ENCODE measurements around the gene RHBG.

RHBG gene

DNA sequence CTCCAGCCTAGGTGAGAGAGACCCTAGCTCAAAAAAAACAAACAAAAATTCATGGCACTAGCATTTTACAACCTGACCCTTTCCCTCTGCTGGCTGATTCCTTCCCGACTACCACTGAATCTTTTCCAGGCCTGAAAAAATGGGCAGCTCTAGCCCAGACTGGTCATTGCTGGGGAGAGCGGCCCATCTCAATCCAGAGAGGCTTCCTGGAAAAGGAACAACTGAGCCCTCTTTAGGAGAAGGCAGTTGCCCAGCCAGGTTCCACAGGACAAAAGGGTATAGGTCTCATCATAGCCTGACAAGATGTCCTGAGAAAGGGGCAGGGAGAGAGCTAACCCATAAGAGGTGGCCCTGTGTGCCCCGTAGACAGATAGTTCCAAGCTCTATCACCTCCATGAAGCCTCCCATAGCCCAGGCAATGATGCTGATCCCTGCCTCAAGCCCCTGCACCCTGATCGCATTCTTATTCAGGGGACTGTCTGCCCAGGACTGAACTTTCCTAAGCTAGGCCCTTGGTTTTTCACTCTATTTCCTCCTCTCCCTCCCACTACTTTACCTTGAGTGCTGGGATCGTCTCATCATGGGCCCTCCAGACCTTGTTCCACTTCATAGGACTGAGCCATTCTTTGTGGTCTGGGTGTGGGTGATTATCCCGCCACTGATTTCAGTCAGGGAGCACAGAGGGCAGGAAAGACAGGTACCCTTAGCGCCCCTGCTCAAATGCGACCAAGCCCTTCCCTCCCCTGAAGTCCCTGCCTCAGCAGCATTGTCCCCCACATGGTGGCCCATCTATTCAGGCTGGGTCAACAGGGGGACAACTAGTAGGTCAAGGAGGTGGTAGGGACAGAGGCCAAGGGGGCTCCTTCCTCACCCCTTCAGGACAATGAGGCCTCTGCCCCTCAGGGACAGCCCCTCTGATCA lies 18.2 kb downstream of the RHBG start:
- DNase-seq (ENCODE audit: low read depth), result no peak

DNA sequence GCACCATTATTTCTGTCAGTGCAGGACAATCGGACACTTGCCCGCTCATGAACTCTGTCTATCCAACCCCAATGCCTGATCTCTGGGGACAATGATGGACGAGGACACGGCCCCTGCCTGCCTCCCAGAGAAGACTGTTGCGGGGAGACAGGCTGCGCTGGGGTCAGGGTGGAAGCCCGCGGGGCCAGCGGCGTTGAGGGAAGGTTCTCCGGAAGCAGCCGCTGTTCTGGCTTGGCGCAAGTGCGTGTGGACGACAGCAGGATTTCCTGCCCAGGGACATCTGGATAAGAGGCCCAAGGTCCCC lies 18.8 kb downstream of the RHBG start:
- no peak for DNase-seq (ENCODE audit: low read depth)

DNA sequence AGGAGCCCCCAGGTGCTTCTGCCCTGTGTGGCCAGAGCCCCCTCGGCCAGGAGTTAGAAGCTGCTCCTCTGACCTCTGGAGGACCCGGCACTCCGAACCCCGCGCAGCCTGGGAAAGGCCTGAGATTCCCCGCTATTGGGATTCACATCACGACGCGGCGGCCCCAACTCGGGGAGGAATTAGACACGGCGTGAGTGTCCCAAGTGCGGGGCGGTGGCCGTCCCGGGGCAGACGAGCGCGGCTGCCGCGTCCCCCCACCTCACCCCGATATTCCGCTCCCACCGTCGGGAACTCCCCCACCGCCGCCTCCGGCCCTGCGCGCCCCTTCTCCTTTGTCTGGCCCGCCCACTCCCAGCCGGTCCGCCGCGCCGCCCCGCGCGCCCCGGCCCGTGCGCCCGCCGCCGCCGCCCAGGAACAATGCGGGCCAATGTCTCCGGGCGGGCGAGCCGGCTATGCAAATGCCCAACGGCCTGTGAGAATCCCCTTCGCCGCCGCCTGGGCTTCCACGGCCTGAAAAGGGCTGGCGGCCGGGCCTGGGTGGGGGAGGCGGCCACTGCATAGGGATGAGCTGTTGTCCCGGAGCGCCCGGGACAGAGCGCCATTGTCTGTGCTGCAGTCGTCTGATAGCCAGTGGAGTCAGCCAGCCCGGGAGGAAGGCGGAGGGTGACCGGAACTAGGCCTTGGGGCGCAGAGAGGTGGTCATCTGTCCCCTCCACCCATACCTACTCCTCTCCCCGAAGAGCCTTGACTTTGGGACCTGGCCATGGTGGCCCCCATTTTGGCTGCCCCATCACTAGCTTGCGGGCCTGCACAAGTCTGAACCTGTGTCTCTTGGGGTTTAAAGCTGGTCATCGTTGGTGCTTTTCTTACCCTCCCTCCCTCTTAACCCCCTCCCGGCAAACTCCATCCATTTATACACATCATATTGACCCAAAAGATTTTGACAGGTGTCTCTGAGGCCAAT lies 19.4 kb downstream of the RHBG start:
- DNase-seq (ENCODE audit: low read depth), result no peak

DNA sequence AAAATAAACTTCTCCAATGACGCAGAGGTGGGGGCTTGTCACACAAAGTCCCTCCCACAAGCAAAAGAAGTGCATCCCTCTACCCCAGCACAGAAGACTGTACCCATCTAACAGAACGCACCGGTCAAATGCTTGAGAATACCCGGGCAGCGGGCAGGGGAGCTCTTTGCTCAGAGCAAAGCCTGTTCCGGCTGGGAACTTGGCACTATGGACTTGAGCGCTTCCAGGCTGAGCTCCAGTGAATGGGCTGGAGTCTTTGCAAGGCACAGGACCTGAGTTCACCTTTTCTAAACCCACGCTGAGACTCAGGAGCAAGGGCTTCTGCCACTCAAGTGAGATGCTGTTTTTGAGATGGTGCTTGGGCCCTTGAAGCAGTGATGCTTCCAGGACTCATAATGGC lies 20.3 kb downstream of the RHBG start:
- DNase-seq (ENCODE audit: low read depth), result no peak

DNA sequence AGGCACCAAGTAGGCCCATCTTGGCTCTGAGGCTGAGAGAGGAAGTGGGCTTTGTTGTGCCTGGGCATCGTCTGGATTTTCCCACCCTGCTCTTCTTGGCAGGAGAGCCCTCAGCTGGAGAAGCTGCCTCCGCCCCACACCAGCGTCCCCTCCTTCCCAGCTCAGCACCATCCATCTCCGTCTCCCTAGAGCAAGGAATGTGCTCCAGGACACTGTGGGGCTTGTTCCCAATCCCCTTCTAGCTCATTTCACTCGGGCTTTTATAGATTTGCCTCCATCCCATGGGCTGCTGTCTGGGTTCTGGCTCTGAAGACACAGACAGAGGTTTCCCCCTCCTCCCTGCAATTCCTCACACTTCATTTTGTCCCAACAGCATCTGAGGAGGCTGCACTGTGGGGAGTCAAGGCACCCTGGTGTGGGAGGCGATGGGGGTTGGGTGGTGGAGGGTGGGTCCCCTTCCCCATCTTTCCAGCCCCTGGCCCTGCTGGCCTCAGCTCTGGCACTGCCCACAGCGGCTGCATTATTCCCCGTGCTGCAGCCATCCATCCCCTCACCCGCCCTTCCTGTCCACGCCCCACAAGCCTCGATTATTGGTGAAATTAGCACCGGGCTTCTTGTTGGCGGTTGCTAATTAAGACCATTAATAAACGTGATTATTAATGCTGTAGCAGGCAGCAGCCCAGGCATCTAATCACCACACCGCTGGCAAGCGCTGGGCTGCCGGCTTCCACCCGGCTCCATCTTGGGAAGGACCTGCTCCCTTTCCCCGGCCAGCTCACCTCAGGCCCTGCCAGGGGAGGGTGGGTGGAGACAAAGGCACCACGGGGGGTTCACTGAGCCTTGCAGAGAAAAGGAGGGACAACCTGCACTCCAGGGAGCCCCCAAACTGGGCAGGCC lies 21.7 kb downstream of the RHBG start:
- DNase-seq (ENCODE audit: low read depth), result no peak

DNA sequence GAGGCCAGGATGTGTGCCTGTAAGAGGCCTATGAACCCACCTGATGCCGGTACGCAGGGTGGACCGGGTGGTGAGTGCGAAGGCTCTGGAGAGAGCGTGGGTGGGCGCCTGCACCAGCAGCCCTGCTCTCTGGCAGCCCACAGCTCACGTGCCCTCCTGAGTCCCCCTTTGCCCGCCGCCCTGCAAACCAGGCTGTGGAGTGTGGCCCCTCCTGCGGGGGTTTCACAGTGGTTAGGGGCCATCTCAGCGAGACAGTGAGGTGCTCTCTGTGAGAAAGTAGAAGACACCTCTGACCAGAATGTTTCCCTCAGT lies 22.3 kb downstream of the RHBG start:
- no peak for DNase-seq (ENCODE audit: low read depth)

DNA sequence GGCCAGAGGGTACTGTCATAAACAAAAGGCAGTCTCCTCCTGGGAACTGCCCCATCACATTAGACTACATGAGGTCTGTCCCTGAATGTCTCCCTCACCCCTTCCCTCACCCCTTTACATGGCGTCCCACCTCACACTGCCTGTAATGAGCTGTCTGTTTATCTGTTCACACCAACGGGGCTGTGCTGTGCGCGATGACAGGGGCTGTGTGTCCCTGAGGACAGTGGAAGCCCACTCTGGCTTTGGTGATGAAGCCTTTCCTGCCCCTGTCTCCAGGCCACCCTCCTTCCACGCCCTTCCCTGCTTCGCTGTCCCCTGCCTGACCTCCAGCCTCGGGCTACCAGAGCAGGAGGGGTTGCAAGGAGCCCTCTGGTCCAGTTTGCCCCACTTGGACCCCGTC lies 22.7 kb downstream of the RHBG start:
- DNase-seq (ENCODE audit: low read depth), result no peak

DNA sequence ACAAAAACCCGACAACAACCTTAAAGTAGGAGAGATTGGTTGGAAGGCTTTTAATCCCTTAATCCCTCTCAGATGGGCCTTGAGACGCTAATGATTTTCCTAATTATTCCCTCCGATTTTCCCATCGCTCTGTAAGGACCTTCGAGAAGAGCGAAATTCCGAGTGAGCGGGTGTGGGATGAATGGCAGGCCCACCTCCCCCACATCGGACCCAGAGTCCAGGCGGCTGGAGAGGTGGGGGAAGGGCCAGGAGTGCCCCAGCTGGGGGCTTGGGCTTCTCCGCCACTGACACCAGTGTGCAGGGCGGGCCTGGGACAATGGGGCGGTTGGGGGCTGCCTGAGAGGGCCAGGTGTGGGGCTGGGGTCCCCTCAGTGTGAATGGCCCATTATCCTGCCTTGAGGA lies 23.4 kb downstream of the RHBG start:
- no peak for DNase-seq (ENCODE audit: low read depth)

DNA sequence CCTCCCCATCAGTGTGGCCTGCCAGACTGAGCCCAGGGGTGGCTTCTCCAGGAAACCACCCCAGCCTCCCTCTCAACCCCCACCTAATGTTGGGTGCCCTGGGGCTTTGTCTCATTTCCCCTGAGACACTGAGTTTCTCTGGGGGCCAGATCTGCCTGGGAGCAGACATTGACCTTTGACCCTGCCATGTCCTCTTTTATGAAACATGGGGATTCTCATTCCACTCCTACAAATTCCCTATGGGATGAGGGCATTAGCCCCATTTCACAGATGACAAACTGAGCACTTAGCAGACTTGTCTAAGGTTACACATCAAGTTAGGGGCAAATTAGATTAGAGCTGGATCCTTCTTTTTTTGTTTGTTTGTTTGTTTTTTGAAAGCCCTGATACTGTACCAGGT lies 24.1 kb downstream of the RHBG start:
- DNase-seq (ENCODE audit: low read depth), result no peak

DNA sequence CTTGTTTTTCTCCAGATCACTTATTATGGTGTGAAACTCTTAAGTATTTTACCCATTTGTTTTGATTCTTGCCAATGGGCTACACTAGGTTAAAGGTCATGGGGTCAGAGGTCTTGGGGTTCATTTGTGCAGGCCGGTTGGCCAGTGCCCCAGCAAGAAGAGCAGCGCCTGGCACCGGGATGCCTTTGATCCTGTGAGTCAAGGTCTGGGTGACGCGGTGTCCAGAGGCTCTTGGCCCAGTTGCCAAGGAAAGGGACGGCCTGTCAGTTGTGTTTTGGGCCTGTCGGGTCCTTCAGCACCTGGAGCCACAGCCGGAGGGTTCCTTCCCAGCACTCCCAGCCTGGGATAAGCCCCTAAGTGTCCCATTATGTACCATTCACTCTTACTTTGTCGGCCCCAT lies 25.1 kb downstream of the RHBG start:
- no peak for DNase-seq (ENCODE audit: low read depth)

DNA sequence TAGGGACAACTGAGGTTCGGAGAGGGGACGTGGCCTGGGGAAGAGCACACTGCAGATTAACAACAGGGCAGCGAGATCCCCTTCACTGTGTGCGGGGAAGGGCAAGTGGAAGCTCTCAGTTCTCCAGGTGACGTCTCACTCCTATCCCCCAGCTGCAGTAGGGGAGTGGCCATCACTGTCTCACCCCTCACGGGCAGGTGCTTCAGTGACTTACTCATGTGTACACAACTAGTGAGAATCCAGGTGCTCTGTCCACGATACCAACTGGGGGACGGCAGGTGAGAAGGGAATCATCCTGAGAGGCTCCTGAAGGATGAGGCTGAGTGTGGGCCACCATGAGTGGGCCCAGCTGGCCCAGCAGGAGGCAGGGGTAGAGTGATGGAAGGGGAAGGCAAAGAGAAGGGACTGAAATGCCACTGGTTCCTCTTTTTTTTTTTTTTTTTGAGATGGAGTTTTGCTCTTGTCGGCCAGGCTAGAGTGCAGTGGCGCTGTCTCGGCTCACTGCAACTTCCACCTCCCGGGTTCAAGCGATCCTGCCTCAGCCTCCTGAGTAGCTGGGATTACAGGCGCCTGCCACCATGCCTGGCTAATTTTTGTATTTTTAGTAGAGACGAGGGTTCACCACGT lies 25.9 kb downstream of the RHBG start:
- no peak for DNase-seq (ENCODE audit: low read depth)

DNA sequence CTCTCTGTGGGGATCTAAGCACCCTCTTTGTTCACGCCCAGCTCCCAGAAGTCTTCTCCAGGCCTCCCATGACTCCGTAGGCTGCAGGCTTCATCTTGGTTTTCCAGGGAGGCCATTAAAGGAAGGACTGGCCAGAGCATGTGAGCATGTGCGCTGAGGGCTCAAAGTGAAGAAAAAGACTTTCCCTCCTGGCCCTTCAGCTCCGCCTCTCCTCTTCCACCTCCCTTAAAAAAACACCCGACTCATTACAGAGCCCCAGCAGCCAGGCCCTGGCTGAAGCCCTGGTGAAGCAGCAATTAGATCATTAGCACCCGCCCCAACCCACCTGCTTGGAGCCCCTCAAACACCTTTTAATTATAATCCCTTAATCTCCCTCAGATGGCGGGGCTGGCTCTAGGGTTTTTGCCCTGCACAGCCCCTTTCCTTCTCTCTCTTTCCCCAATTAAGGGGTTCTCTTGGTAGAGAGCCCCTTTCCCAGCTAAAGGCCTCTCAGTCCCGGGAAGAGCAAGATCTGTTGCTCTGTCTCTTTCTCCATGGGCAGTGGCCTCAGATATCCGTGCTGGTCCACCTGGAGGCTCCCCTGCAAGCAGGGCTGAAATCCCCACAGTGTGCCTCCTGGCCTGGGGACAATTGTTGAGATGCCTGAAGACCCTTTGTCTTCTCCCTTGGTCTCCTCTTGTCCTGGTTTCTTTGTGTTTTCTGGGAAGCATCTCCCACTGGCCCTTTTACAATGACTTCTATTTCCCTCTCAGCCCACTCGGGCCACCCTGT lies 30.5 kb downstream of the RHBG start:
- no peak for DNase-seq (ENCODE audit: low read depth)

DNA sequence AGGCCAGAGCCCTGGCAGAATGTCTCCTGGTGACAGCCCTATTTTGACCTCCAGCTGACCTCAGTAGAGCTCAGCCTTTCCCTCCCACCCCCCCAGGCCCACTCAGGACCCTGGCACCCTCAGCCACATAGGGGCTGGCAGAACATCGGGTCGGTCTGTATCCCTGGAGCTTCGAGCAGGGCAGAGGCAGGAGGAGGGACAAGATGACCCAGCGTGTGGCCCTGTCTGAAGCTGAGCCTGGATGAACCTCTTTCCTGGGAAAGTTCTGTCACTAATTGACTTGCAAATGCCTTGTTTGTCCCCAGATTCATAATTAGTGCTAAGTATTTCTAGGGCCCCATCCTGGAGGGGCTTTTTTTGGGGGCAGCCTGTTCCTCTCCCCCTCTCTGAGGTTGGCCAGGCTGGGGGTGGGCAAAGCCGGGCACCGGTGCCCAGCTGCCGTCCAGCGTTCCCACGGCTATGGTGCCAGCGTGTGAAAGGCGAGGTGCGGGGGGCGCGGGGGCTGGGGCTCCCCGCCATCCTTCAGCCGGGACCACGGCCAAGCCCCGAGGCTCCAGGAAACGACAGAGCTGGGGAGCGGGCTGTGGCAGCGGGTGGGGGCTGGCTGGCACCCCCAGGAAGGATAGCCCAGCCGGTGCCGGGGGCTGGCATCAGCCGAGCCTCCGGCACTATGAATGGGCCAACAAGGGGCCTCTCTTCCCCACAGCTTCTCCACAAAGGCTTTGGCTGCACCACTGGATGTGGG lies 31.4 kb downstream of the RHBG start:
- DNase-seq (ENCODE audit: low read depth), result no peak

DNA sequence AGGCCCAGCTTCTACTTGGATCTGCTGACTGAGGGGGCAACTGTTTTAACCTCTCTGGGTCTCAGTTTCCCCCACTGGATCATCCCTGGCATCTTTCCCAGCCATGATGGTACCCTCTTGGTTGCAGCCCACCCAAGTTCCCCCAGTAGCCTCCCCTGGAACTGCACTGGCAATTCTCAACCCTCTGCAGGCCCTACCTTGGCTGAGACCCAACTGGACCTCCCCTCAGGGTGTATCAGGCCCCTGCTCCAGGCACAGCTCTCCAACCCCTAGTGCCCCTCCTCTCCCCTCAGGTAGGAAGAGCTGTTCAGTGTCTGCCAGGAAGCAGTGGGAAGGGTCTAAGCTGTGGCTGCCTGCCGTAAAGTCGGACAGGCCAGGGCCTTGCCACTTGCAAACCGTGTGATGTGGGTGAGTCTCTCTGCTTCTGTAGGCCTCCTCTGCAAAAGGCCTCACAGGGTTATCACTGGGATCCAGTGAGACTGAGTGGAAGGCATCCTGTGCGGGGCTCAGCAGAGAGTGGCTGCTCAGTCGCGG lies 32.1 kb downstream of the RHBG start:
- DNase-seq (ENCODE audit: low read depth), result no peak

DNA sequence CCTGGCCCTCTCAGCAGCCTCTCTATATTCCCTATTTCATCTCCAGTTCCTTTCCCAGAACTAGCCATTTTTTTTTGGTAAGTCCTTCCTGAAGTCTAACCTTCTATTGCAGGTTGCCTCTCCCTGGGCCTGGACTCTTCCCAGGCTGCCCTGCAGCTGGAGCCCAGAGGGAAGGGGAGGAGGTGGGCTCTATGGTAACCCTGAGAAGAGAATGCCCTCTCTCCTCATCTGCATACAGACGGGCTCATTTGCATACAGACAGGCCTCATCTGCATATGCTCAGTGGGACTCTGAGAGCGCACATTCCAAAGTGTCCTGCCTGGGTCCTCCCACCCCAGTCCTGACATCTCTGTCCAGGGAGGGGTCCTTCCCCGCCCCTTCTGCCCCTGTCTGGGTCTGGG lies 32.7 kb downstream of the RHBG start:
- DNase-seq (ENCODE audit: low read depth), result no peak

DNA sequence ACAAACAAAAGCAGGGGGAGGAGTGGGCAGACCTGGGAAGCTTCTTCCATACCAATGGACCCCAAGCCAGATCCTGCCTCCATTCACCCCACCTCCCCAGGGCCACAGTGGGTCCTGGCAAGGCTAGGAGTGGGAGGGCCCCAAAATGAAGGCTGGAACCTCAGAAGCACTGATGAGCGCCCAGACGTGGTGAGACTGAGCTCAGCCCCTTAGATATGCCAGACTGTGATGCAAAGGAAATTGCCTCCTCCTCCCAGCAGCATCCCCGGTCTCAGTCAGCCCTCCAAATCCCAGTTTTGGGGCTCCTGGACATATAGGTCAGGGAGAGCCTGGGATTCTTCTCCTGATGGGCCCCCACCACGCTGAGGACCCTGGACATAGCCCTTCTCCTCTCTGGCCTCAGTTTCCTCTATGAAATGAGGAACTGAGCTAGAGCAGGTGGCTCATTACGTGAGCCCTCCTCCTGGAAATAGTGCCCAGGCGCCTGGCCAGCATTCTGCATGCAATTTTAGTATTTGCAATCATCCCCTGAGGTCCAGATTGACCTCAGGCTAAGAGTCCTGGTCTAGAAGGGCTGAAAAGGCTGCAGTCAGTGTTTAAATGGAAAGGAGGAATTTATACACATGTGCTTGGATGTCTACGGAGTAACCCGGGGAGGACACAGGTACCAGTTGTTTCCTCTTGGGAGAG lies 33.5 kb downstream of the RHBG start:
- no peak for DNase-seq (ENCODE audit: low read depth)

DNA sequence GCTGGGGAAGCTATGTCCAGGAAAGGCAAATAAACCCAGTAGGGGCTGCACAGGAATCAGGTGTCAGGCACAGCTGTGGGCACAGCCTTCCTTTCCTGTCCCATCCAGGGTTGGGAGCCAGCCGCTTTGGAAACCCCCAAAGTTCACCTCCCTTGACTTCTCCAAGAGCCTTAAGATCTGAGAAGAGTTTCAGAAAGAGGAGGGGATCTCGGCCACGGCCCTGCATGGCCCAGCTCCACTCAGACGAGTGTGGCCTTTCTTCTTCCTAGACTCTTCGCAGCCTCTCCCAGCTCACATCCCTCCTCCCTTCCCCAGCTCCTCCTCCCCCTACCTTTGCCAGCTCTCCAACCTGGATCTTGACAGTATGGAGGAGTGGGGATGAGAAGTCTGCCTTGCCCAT lies 36.7 kb downstream of the RHBG start:
- no peak for DNase-seq (ENCODE audit: low read depth)

DNA sequence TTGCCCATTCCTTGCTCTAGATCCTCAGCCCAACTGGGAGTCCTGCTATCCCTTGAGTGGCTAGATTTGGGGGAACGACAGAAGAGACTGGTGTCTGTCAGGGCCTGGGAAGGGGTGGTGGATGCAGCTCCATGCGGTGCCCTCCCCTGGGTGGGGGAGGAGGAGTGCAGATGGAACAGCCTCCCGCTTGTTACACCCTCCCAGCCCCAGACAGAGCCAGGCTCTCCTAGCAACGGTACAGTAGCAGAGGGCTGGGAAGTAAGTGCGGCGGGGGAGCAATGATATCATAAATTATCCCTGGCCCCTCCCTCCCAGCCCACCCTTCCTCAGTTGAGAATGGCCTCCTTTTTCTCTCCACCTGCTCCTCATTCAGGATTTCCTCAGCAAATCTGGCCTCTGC lies 37.2 kb downstream of the RHBG start:
- DNase-seq (ENCODE audit: low read depth), result no peak

DNA sequence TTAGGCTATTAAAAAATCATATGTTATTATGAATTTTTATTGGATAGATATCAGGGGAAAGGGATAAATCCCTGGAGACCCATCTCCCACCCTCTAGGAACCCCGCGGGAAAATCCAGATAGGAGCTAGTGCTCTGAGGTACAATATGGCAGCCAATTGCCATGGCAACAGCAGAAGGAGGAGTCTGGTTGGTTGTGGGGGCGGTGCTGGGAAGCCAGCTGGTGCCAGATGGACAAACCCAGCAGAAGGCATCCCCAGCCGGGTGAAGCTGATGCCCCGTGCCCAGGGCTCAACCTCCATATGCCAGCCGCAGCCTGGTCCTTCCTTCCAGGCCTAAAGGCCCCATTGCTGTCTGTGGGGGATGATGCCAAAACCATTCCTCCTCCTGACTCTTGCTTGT lies 38.3 kb downstream of the RHBG start:
- DNase-seq (ENCODE audit: low read depth), result no peak

DNA sequence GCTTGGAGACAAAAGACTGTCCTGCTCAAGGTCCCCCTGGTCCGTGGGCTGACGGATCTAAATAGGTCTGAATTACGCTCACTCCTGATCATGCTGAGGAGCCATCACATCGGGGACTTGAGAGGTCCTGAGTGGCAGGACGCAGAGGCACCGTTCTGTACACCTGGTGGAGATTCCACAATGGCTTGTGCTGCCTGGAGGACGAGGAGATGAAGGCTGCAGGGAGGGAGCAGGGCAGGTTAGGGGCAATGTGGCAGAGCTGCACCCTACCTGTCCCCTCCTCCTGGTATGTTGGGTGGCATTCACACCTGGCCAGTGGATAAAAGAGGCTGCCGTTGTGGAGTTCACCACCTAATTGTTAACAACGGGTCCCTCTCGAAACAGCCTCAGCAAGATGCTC lies 38.7 kb downstream of the RHBG start:
- DNase-seq (ENCODE audit: low read depth), result no peak

Measured in activated T-helper 9 cell treated with anti-CD3 and anti-CD28 coated beads, Interleukin-2, amount 50 U/mL, for 16 hours (primary cell).